ENCODE data around the gene CHTOP. TPM values are rescaled to one million over a fixed set of nuclear protein-coding genes. Genes with fewer than 3 reads are reported as not detected.
"Not testable (repeated sequence)": the region's sequence is repeated elsewhere in the genome, so short reads cannot be mapped to it uniquely, and the experiment has no call there.

CHTOP gene
- total RNA-seq, 1 experiment from 2014 or later, result 39.3 TPM

GRCh38 chr1:153631047-153632022 is 2.5 kb upstream of the CHTOP start:
- DNase-seq (ENCODE audit: low spot score), result no peak

- DNase-seq (ENCODE audit: low spot score), result no peak
Measured at GRCh38 chr1:153633161-153633753, 609 bp upstream of the CHTOP start.

GRCh38 chr1:153635872-153636271 is 2.0 kb downstream of the CHTOP start:
- no peak for DNase-seq (ENCODE audit: low spot score)

GRCh38 chr1:153636312-153636711 is 2.4 kb downstream of the CHTOP start:
- no peak for DNase-seq (ENCODE audit: low spot score)

- DNase-seq (ENCODE audit: low spot score), result no peak
Measured at GRCh38 chr1:153638261-153638660, 4.4 kb downstream of the CHTOP start.

- no peak for DNase-seq (ENCODE audit: low spot score)
Measured at GRCh38 chr1:153639280-153639679, 5.4 kb downstream of the CHTOP start.

- not testable (repeated sequence) for DNase-seq (ENCODE audit: low spot score)
Measured at GRCh38 chr1:153640213-153640612, 6.3 kb downstream of the CHTOP start.

GRCh38 chr1:153640861-153641260 is 7.0 kb downstream of the CHTOP start:
- DNase-seq (ENCODE audit: low spot score), result no peak

- no peak for DNase-seq (ENCODE audit: low spot score)
Measured at GRCh38 chr1:153642161-153642560, 8.3 kb downstream of the CHTOP start.

- no peak for DNase-seq (ENCODE audit: low spot score)
Measured at GRCh38 chr1:153643100-153643499, 9.2 kb downstream of the CHTOP start.

- no peak for DNase-seq (ENCODE audit: low spot score)
Measured at GRCh38 chr1:153643816-153644215, 9.9 kb downstream of the CHTOP start.

GRCh38 chr1:153646672-153647345 is 12.9 kb downstream of the CHTOP start:
- DNase-seq (ENCODE audit: low spot score), result no peak

GRCh38 chr1:153647346-153647714 is 13.5 kb downstream of the CHTOP start:
- DNase-seq (ENCODE audit: low spot score), result no peak

- no peak for DNase-seq (ENCODE audit: low spot score)
Measured at GRCh38 chr1:153648000-153648643, 14.3 kb downstream of the CHTOP start.

GRCh38 chr1:153649137-153649862 is 15.4 kb downstream of the CHTOP start:
- DNase-seq (ENCODE audit: low spot score), result no peak

- no peak for DNase-seq (ENCODE audit: low spot score)
Measured at GRCh38 chr1:153649863-153650235, 16.0 kb downstream of the CHTOP start.

GRCh38 chr1:153651771-153652170 is 17.9 kb downstream of the CHTOP start:
- no peak for DNase-seq (ENCODE audit: low spot score)

GRCh38 chr1:153652805-153653500 is 19.1 kb downstream of the CHTOP start:
- DNase-seq (ENCODE audit: low spot score), result no peak

- DNase-seq (ENCODE audit: low spot score), result no peak
Measured at GRCh38 chr1:153655333-153655732, 21.5 kb downstream of the CHTOP start.

- DNase-seq (ENCODE audit: low spot score), result peak; percentile 78
Measured at GRCh38 chr1:153658400-153659174, 24.7 kb downstream of the CHTOP start, which contains the start of gene SNAPIN. TSS of gene SNAPIN (plus strand) at chr1:153658703. CDS start at chr1:153658744, 41 bp downstream.

Data from H4 (cell line).